Activated naive CD8-positive, alpha-beta T cell treated with anti-CD3 and anti-CD28 coated beads, Interleukin-2, amount 50 U/mL, for 24 hours (primary cell): ENCODE data around the gene NABP1.

Experiments used
- ATAC-seq: fragments of 150-1000 bp; cut with Tn5 transposase; one replicate; pipeline ENCODE4 v1.10.0; 2021
- DNase-seq: peaks from one replicate; pipeline ENCODE4 v3.0.0; 2021
- H3K27ac Mint-ChIP-seq: one replicate; pipeline ENCODE4 v1.8.0; 2021; ENCODE audit warnings: mild to moderate bottlenecking, mixed read lengths
- H3K27me3 Mint-ChIP-seq: one replicate; pipeline ENCODE4 v1.8.0; 2021; ENCODE audit warnings: mixed read lengths
- H3K36me3 Mint-ChIP-seq: one replicate; pipeline ENCODE4 v1.8.0; 2021; ENCODE audit warnings: low read depth, mixed read lengths
- H3K4me1 Mint-ChIP-seq: one replicate; pipeline ENCODE4 v1.8.0; 2021; ENCODE audit warnings: mixed read lengths
- H3K4me3 Mint-ChIP-seq: one replicate; pipeline ENCODE4 v1.8.0; 2021; ENCODE audit warnings: mild to moderate bottlenecking, moderate library complexity, mixed read lengths
- H3K9me3 Mint-ChIP-seq: one replicate; pipeline ENCODE4 v1.8.0; 2021; ENCODE audit warnings: mixed read lengths

The NABP1 gene

GRCh38 chr2:191701029-191701428, 23.1 kb downstream of the NABP1 start:
- DNase-seq: no peak
- no peak for ATAC-seq
- Mint-ChIP-seq H3K27me3 (no peaks in the 10 kb centered on the region), H3K36me3 (peaks cover 8% of the 10 kb centered on the region), H3K9me3 (no peaks in the 10 kb centered on the region), H3K27ac (no peak overlapping the region), H3K4me3 (no peak overlapping the region), H3K4me1 (no peaks in the 10 kb centered on the region)

GRCh38 chr2:191701696-191702095, 23.8 kb downstream of the NABP1 start:
- H3K27ac Mint-ChIP-seq: no peak overlapping the region
- H3K27me3 Mint-ChIP-seq: no peaks in the 10 kb centered on the region
- DNase-seq: no peak
- no peak for ATAC-seq
- H3K36me3 Mint-ChIP-seq: peaks cover 8% of the 10 kb centered on the region
- no peaks in the 10 kb centered on the region for H3K9me3 Mint-ChIP-seq
- H3K4me1 Mint-ChIP-seq: no peaks in the 10 kb centered on the region
- H3K4me3 Mint-ChIP-seq: no peak overlapping the region

DNA sequence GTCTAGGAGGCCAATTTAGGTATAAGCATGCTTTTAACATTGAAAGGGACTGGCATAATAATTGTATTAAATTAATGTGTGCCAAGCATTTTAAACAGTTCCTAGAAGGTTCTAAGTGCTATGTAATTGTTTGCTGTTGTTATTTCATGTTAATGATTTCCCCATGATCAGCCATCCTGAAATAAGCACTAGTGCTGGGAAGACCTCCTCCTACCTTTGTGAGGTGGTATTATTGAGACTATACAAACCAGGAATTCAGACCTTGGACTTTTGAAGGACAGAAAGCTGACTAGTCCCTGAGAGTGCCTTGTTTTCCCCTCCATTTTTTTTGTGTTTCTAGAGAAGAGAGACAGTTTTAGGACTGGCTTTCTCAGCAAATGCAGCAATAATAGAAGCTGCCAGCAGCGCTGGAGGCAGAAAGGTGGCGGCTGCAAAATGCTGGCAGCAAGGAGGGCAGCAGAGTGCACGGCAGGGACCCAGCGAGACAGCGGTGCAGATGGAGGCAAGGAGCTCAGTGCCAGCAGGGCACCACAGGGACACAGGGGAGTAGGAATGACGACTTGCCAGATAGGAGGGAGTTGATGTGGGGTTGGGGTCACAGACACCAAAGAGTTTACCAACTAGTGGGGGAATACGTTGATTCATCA, 25.3 kb downstream of the NABP1 start:
- Mint-ChIP-seq H3K4me1 (no peaks in the 10 kb centered on the region), H3K27me3 (no peaks in the 10 kb centered on the region)

GRCh38 chr2:191705084-191705483, 27.1 kb downstream of the NABP1 start:
- no peaks in the 10 kb centered on the region for H3K9me3 Mint-ChIP-seq
- ATAC-seq: no peak
- DNase-seq: no peak
- no peaks in the 10 kb centered on the region for H3K27me3 Mint-ChIP-seq
- H3K4me3 Mint-ChIP-seq: no peak overlapping the region
- H3K36me3 Mint-ChIP-seq: peaks cover 7% of the 10 kb centered on the region
- no peak overlapping the region for H3K27ac Mint-ChIP-seq
- H3K4me1 Mint-ChIP-seq: no peaks in the 10 kb centered on the region

More for the DNA sequence above, 25.3 kb downstream of the NABP1 start:
- no peak for ATAC-seq
- no peak overlapping the region for H3K4me3 Mint-ChIP-seq
- no peak overlapping the region for H3K27ac Mint-ChIP-seq
- no peak for DNase-seq
- H3K36me3 Mint-ChIP-seq: peaks cover 2% of the 10 kb centered on the region
- no peaks in the 10 kb centered on the region for H3K9me3 Mint-ChIP-seq

GRCh38 chr2:191705701-191706100, 27.8 kb downstream of the NABP1 start:
- DNase-seq (no peak), ATAC-seq (no peak)
- Mint-ChIP-seq H3K27me3 (no peaks in the 10 kb centered on the region), H3K4me3 (no peak overlapping the region), H3K27ac (no peak overlapping the region), H3K9me3 (no peaks in the 10 kb centered on the region), H3K36me3 (peaks cover 7% of the 10 kb centered on the region), H3K4me1 (no peaks in the 10 kb centered on the region)

DNA sequence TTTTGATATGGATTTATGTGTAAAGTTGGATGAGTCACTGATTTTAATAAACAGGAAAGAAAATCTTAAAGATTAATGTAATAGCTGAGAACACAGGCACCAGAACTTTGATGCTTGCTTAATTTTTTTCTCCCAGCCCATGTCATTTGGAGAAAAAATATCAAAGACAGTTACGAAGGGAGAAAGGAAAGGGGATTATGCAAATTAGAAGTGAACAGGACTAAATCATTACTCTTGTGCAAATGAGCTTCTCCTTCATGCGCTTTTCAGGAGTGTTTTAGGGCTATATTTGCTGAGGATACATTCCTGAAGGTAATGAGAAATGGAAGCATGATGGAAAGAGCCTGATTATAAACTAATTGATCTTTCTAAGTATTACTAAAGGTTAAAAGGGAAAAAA, 28.9 kb downstream of the NABP1 start:
- peaks cover 7% of the 10 kb centered on the region for H3K36me3 Mint-ChIP-seq
- no peaks in the 10 kb centered on the region for H3K27me3 Mint-ChIP-seq
- no peak overlapping the region for H3K4me3 Mint-ChIP-seq
- no peaks in the 10 kb centered on the region for H3K4me1 Mint-ChIP-seq
- H3K27ac Mint-ChIP-seq: no peak overlapping the region
- no peak for DNase-seq
- H3K9me3 Mint-ChIP-seq: no peaks in the 10 kb centered on the region
- ATAC-seq: no peak

DNA sequence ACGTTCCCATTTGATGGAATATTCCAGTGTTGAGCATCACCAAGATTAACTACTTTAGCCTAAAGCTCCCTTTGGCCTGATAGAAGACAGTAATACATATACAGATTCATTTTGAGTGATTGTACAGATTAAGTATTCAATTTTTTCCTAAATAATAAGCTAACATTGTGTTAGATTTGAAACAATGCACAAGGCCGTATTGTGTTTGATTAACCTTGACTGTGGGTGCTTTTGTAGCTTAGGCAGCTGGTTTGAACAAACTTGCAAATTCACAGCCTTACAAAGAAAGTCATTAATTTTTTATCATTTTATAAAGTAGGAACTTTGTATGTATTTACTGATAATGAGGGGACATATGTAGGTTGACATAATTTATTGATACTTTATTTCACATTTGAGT, 29.6 kb downstream of the NABP1 start:
- H3K4me3 Mint-ChIP-seq: no peak overlapping the region
- H3K36me3 Mint-ChIP-seq: peaks cover 7% of the 10 kb centered on the region
- ATAC-seq (no peak), DNase-seq (no peak)
- no peaks in the 10 kb centered on the region for H3K4me1 Mint-ChIP-seq
- no peak overlapping the region for H3K27ac Mint-ChIP-seq
- H3K27me3 Mint-ChIP-seq: no peaks in the 10 kb centered on the region
- no peaks in the 10 kb centered on the region for H3K9me3 Mint-ChIP-seq

DNA sequence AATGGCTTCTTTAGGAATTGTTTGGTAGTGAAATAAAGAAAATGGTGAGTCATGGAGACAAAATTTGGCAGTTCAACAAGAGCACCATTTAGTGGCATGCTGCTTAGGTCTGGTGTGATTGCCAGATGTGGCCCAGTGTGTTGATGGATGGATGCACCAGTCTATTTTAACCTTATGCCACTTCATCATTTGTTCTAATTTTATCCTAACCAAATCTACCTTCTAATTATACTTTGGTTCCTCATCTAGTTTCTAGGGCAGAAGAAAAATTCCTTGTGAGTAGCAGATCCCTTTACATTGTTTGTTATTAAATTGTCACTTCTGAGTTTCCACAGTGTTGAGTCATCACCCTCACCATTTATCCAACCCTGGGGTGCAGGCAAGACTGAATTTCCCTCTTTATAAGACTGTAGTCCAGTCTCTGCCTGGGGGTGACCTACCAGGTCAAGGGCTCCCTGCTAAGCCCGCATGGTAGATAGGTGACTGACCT, 32.5 kb downstream of the NABP1 start:
- ATAC-seq (no peak), DNase-seq (no peak)
- H3K27ac Mint-ChIP-seq: no peak overlapping the region
- no peaks in the 10 kb centered on the region for H3K27me3 Mint-ChIP-seq
- no peaks in the 10 kb centered on the region for H3K9me3 Mint-ChIP-seq
- no peaks in the 10 kb centered on the region for H3K4me1 Mint-ChIP-seq
- no peak overlapping the region for H3K4me3 Mint-ChIP-seq
- H3K36me3 Mint-ChIP-seq: peaks cover 7% of the 10 kb centered on the region

- no peak for ATAC-seq
- no peak for DNase-seq
- no peaks in the 10 kb centered on the region for H3K4me1 Mint-ChIP-seq
- no peak overlapping the region for H3K27ac Mint-ChIP-seq
- no peak overlapping the region for H3K4me3 Mint-ChIP-seq
- peaks cover 7% of the 10 kb centered on the region for H3K36me3 Mint-ChIP-seq
- H3K9me3 Mint-ChIP-seq: no peaks in the 10 kb centered on the region
- no peaks in the 10 kb centered on the region for H3K27me3 Mint-ChIP-seq
These were observed 33.7 kb downstream of the NABP1 start for GRCh38 chr2:191711621-191712020.

- ATAC-seq (peak; percentile 54), DNase-seq (no peak)
- peaks cover 5% of the 10 kb centered on the region for H3K36me3 Mint-ChIP-seq
- H3K4me1 Mint-ChIP-seq: no peaks in the 10 kb centered on the region
- no peaks in the 10 kb centered on the region for H3K9me3 Mint-ChIP-seq
- H3K27me3 Mint-ChIP-seq: no peaks in the 10 kb centered on the region
- no peak overlapping the region for H3K27ac Mint-ChIP-seq
- no peak overlapping the region for H3K4me3 Mint-ChIP-seq
These were observed 35.9 kb downstream of the NABP1 start for GRCh38 chr2:191713837-191714236.

- ATAC-seq: no peak
- Mint-ChIP-seq H3K36me3 (no peaks in the 10 kb centered on the region), H3K27me3 (no peaks in the 10 kb centered on the region), H3K27ac (no peak overlapping the region), H3K9me3 (no peaks in the 10 kb centered on the region), H3K4me1 (no peaks in the 10 kb centered on the region), H3K4me3 (no peak overlapping the region)
- DNase-seq: no peak
These were observed 37.0 kb downstream of the NABP1 start for GRCh38 chr2:191714925-191715324.

- ATAC-seq: no peak
- H3K27ac Mint-ChIP-seq: no peak overlapping the region
- no peak for DNase-seq
- no peaks in the 10 kb centered on the region for H3K36me3 Mint-ChIP-seq
- H3K9me3 Mint-ChIP-seq: no peaks in the 10 kb centered on the region
- H3K27me3 Mint-ChIP-seq: no peaks in the 10 kb centered on the region
- H3K4me1 Mint-ChIP-seq: no peaks in the 10 kb centered on the region
- H3K4me3 Mint-ChIP-seq: no peak overlapping the region
These were observed 37.5 kb downstream of the NABP1 start for GRCh38 chr2:191715471-191715870.

- Mint-ChIP-seq H3K27me3 (no peaks in the 10 kb centered on the region), H3K9me3 (no peaks in the 10 kb centered on the region), H3K4me3 (no peak overlapping the region), H3K36me3 (no peaks in the 10 kb centered on the region), H3K27ac (no peak overlapping the region), H3K4me1 (no peaks in the 10 kb centered on the region)
- DNase-seq (no peak), ATAC-seq (no peak)
These were observed 41.3 kb downstream of the NABP1 start for GRCh38 chr2:191719261-191719660.

- no peaks in the 10 kb centered on the region for H3K9me3 Mint-ChIP-seq
- no peaks in the 10 kb centered on the region for H3K4me1 Mint-ChIP-seq
- H3K36me3 Mint-ChIP-seq: no peaks in the 10 kb centered on the region
- H3K27me3 Mint-ChIP-seq: no peaks in the 10 kb centered on the region
- no peak for DNase-seq
- no peak overlapping the region for H3K27ac Mint-ChIP-seq
- H3K4me3 Mint-ChIP-seq: no peak overlapping the region
- no peak for ATAC-seq
These were observed 42.0 kb downstream of the NABP1 start for GRCh38 chr2:191719938-191720337.

DNA sequence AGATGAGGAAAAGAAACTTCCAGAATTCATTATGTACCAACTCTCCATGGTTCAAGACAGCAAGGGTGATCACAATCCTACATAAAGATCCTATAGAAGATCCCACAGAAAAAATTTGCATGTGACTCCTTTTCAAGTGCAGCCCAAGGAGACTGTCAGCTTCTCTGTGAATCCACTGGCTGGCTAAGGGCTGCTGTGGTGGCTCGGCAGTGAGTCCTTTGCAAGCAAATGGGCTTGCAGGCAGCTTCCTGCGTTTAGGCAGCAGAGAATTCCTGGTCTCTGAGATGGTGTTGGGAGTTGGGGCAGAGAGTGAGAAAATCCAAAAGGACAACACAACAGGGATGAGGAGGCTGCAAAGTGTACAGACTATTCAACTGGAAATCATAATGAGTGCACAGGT, 43.4 kb downstream of the NABP1 start:
- no peak for DNase-seq
- Mint-ChIP-seq H3K27me3 (peaks cover 4% of the 10 kb centered on the region), H3K4me3 (no peak overlapping the region), H3K36me3 (no peaks in the 10 kb centered on the region), H3K9me3 (no peaks in the 10 kb centered on the region), H3K4me1 (no peaks in the 10 kb centered on the region), H3K27ac (no peak overlapping the region)
- ATAC-seq: no peak

DNA sequence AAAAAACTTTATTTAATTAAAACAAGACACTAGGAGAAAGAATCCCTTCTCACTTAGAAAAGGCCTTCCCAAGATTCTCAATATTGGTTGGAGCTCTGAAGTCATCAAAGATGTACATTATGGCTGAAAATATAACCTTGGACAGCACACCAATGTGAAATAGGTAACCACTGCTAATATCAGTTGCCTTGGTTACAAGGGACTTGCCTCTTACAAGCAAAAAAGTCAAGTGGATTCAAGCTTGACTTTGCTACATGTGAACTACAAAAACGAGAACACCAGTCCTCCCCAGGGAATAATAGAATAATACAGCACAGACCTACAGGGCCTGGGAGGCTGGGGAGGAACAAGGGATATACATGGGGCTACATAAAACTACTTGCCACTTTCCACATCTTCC, 46.1 kb downstream of the NABP1 start:
- H3K9me3 Mint-ChIP-seq: no peaks in the 10 kb centered on the region
- DNase-seq (no peak), ATAC-seq (no peak)
- H3K27ac Mint-ChIP-seq: no peak overlapping the region
- H3K4me1 Mint-ChIP-seq: peaks cover 5% of the 10 kb centered on the region
- H3K27me3 Mint-ChIP-seq: peaks cover 10% of the 10 kb centered on the region
- no peaks in the 10 kb centered on the region for H3K36me3 Mint-ChIP-seq
- H3K4me3 Mint-ChIP-seq: no peak overlapping the region
